Neural cell (in vitro differentiated cells): ENCODE results near the gene RABEP2.

ENCODE experiments used
- MXI1 ChIP-seq: fragments of 450-650 bp; conservative IDR thresholded peaks from 2 replicates; pipeline ENCODE4 v1.6.1; 2014; ENCODE audit warnings: antibody characterized with exemption, mild to moderate bottlenecking; ENCODE audit not compliant: poor library complexity, severe bottlenecking
- POLR2AphosphoS5 ChIP-seq: IDR thresholded peaks from 2 replicates; pipeline ENCODE4 v1.6.1; 2012
- RAD21 ChIP-seq: fragments of 450-650 bp; conservative IDR thresholded peaks from 2 replicates; pipeline ENCODE4 v1.6.1; 2014; ENCODE audit warnings: antibody characterized with exemption, mild to moderate bottlenecking, moderate library complexity
- TAF1 ChIP-seq: IDR thresholded peaks from 2 replicates; pipeline ENCODE4 v1.6.1; 2012; ENCODE audit warnings: low read depth
- TF ChIP-seq, protein P1 (sequence below): fragments of 450-650 bp; IDR thresholded peaks from 2 replicates; pipeline ENCODE4 v1.5.1; 2014; ENCODE audit warnings: antibody characterized with exemption, mild to moderate bottlenecking, moderate library complexity; ENCODE audit not compliant: poor library complexity, severe bottlenecking

DNA sequence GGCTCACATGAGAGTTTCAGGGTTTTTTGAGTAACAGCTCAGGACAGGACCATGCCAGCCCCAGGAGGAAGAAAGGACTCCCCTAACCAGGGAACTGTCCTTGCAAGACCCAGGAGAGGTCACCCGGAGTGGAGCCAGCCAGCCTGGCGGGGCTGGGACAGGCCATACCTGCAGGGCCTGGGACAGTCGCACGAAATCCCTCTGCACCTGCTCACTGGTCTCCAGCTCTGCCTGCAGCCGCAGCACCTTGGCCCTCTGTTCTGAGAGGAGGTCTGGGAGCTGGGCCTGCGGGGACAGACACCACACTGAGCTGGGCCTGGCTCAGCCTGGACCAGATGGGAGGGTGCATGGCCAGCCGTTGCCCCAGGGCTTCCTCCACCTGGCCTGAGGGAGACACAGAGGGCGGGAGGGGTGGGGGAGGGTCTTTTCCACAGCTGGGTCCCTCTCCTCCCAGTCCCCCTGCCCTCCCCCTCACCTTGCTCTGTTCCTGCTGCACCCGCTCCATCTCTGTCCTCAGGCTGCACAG, 19.7 kb downstream of the RABEP2 start:
- TF ChIP-seq POLR2AphosphoS5: no peak
- TF ChIP-seq, protein P1, sequence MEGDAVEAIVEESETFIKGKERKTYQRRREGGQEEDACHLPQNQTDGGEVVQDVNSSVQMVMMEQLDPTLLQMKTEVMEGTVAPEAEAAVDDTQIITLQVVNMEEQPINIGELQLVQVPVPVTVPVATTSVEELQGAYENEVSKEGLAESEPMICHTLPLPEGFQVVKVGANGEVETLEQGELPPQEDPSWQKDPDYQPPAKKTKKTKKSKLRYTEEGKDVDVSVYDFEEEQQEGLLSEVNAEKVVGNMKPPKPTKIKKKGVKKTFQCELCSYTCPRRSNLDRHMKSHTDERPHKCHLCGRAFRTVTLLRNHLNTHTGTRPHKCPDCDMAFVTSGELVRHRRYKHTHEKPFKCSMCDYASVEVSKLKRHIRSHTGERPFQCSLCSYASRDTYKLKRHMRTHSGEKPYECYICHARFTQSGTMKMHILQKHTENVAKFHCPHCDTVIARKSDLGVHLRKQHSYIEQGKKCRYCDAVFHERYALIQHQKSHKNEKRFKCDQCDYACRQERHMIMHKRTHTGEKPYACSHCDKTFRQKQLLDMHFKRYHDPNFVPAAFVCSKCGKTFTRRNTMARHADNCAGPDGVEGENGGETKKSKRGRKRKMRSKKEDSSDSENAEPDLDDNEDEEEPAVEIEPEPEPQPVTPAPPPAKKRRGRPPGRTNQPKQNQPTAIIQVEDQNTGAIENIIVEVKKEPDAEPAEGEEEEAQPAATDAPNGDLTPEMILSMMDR: no peak
- TF ChIP-seq TAF1: no peak
- TF ChIP-seq MXI1: no peak
- no peak for TF ChIP-seq RAD21
